Parathyroid adenoma (tissue), 2 donors: ENCODE data around the gene LRWD1.

Source experiments
- H2AFZ ChIP-seq: fragments of 300-600 bp; sonication (generic); one replicate; pipeline ENCODE4 v1.7.0; 2017; ENCODE audit warnings: antibody characterized with exemption, mild to moderate bottlenecking
- H3K27ac ChIP-seq: fragments of 300-600 bp; sonication (generic); one replicate; pipeline ENCODE4 v1.7.0; 2017
- H3K27me3 ChIP-seq: fragments of 300-600 bp; sonication (generic); one replicate; pipeline ENCODE4 v1.7.0; 2017; ENCODE audit warnings: low read length; ENCODE audit not compliant: control insufficient read depth, insufficient read depth
- H3K36me3 ChIP-seq: fragments of 300-600 bp; sonication (generic); one replicate; pipeline ENCODE4 v1.7.0; 2017; ENCODE audit warnings: low read length; ENCODE audit not compliant: control insufficient read depth, insufficient read depth
- H3K4me1 ChIP-seq: fragments of 300-600 bp; sonication (generic); one replicate; pipeline ENCODE4 v1.7.0; 2017; ENCODE audit warnings: control low read depth
- H3K4me2 ChIP-seq: fragments of 300-600 bp; sonication (generic); one replicate; pipeline ENCODE4 v1.7.0; 2017; ENCODE audit warnings: low read length
- H3K4me3 ChIP-seq: fragments of 300-600 bp; sonication (generic); one replicate; pipeline ENCODE4 v1.7.0; 2017; ENCODE audit warnings: low read depth, low read length
- H3K79me2 ChIP-seq: fragments of 300-600 bp; sonication (generic); one replicate; pipeline ENCODE4 v1.7.0; 2017; ENCODE audit warnings: control low read depth
- H3K9ac ChIP-seq: fragments of 300-600 bp; sonication (generic); one replicate; pipeline ENCODE4 v1.7.0; 2017; ENCODE audit warnings: mild to moderate bottlenecking
- H3K9me3 ChIP-seq: fragments of 300-600 bp; sonication (generic); one replicate; pipeline ENCODE4 v1.7.0; 2017; ENCODE audit warnings: low read length; ENCODE audit not compliant: control insufficient read depth
- TF ChIP-seq, protein P1 (sequence below): fragments of 300-600 bp; sonication (generic); IDR thresholded peaks from one replicate; pipeline ENCODE4 v1.7.0; 2017; ENCODE audit warnings: antibody characterized with exemption, mild to moderate bottlenecking
- donor health status: primary hyperparathyroidism.

Gene LRWD1

DNA sequence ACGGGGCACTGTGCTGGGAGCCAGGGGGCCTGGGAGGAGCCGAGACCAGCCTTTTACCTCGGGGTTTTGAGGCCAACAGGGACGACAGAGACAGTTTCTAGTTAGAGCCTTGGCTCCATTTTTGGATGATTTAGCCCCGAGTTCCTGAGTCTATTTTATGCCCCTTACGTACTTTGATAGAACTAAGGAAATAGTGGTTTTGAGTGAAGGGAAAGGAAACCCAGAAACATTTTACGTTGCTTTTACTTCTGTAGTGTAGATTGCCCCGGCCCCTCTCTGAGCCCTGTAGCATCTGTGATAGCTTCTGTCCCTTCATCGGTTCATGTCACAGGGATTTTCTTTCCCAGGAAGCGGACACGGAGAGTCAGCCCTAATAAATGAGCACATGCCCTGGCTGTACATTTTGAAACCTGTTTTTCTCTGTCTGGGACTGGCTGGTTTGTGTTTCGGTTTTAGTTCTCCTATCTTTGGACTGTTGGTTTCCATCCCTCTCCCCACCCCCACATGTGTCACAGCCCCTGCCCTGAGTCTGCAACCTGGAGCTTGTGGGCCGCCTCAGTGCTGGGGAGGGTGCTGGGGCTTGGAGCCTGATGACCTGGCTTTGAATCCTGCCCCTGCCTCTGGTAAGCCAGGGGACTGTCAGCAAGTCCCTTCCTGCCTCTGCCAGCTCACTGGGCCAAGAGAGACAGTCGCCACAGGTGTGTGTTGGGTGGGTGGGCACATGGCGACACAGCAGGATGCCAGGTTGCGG lies 38.3 kb upstream of the LRWD1 start:
- Histone ChIP-seq H3K9ac (no peak overlapping the region), H2AFZ (no peak overlapping the region), H3K4me3 (no peak overlapping the region), H3K27me3 (no peaks in the 10 kb centered on the region), H3K4me2 (no peak overlapping the region), H3K79me2 (peaks cover 12% of the 10 kb centered on the region), H3K36me3 (no peaks in the 10 kb centered on the region), H3K9me3 (no peaks in the 10 kb centered on the region), H3K4me1 (peaks cover 8% of the 10 kb centered on the region), H3K27ac (peak overlapping the region; percentile 42)
- TF ChIP-seq, protein P1, sequence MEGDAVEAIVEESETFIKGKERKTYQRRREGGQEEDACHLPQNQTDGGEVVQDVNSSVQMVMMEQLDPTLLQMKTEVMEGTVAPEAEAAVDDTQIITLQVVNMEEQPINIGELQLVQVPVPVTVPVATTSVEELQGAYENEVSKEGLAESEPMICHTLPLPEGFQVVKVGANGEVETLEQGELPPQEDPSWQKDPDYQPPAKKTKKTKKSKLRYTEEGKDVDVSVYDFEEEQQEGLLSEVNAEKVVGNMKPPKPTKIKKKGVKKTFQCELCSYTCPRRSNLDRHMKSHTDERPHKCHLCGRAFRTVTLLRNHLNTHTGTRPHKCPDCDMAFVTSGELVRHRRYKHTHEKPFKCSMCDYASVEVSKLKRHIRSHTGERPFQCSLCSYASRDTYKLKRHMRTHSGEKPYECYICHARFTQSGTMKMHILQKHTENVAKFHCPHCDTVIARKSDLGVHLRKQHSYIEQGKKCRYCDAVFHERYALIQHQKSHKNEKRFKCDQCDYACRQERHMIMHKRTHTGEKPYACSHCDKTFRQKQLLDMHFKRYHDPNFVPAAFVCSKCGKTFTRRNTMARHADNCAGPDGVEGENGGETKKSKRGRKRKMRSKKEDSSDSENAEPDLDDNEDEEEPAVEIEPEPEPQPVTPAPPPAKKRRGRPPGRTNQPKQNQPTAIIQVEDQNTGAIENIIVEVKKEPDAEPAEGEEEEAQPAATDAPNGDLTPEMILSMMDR, result no peak

DNA sequence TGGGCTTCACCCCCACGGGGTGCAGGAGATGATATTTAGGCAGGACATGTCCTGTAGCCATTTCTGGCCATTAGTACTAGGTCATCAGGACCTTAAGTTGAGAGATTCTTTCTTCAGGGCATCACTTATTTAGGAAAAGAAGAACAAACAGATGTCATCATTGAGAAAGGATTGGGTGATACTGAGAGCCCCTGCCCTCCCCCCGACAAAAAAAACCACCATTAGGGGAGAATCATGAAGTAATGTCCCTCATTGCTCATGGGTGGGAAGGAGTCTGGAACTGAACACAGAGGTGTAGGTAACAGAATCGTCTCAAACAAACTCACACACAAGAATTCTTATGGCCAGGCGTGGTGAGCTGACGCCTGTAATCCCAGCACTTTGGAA lies 37.8 kb upstream of the LRWD1 start:
- no peak overlapping the region for H3K4me2 ChIP-seq
- TF ChIP-seq, protein P1, result no peak
- no peaks in the 10 kb centered on the region for H3K27me3 ChIP-seq
- H3K79me2 ChIP-seq, result peaks cover 12% of the 10 kb centered on the region
- no peaks in the 10 kb centered on the region for H3K9me3 ChIP-seq
- H3K4me1 ChIP-seq, result peaks cover 14% of the 10 kb centered on the region
- H3K4me3 ChIP-seq, result no peak overlapping the region
- H2AFZ ChIP-seq, result no peak overlapping the region
- no peaks in the 10 kb centered on the region for H3K36me3 ChIP-seq
- no peak overlapping the region for H3K27ac ChIP-seq
- H3K9ac ChIP-seq, result no peak overlapping the region

DNA sequence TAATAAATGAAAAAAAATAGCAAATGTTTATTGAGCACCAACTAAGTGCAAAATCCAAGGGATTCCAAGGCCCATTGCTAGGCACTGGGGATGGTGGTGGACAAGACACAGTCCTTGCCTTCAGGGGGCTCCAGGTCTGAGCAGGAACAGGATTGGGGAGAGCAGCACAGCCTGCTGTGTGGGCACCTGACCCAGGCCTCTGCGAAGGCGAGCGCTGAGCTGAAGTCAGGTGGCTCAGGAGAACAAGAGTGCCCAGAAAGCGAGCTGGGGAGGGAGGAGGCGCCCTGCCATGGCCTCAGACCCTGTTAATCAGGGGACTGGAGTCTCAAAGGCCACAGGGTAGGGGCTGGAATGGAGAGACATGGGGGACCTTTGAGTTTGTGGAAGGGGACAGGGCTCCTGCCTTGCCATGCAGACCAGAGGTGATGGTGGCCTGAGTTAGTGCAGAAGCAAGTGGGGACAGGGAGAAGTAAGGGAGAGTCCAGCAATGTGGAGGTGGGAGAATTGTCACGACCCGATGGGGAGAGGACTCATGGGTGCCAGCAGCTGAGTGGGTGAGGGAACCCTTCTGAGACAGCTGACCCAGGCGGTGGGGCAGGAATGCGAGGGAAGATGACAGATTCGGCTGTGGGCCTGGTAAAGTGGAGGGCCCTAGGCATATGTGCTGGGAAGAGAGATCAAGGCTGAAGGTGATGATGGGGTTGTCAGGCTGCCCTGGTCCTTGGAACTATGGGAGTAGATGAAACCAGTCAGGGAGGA lies 35.5 kb upstream of the LRWD1 start:
- Histone ChIP-seq H3K27me3 (no peaks in the 10 kb centered on the region), H3K36me3 (no peaks in the 10 kb centered on the region), H3K4me3 (no peak overlapping the region), H3K27ac (no peak overlapping the region), H2AFZ (no peak overlapping the region), H3K9ac (no peak overlapping the region), H3K4me1 (peaks cover 23% of the 10 kb centered on the region), H3K4me2 (no peak overlapping the region), H3K79me2 (no peaks in the 10 kb centered on the region), H3K9me3 (no peaks in the 10 kb centered on the region)
- TF ChIP-seq, protein P1, result no peak

DNA sequence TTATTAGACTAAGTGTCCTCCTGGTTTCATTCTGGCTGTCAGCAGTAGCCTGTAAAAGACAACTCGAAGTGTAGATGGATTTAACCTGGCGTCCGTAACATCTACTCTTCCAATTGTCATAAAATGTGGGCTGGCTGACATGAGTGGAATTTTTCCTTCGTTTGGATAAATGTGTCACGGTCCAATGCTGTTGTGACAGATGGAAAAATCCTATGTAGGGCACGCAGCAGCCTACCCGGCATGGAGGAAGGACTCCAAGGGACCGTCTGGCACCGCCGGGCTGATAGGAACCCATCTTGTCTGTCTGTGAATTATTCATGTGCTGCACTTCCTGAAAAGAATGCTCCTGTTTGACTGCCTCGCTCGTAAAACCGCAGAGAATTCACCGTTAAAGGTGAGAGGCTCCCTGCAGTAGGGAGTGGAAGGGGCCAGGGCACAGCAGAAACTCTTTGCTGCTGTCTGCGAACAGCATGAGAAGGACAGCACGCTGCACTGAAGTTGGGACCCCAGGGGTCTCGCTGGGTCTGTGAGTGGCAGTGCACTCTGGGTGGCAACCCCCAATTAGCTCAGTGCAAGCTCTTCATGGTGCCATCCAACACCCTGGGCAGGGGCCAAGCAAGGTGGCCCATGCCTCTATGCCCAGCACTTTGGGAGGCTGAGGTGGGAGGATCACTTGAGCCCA lies 33.0 kb upstream of the LRWD1 start:
- Histone ChIP-seq H2AFZ (peak overlapping the region; percentile 71), H3K9me3 (no peaks in the 10 kb centered on the region), H3K36me3 (no peaks in the 10 kb centered on the region), H3K4me3 (peak overlapping the region; percentile 22), H3K27ac (peak overlapping the region; percentile 94), H3K9ac (no peak overlapping the region), H3K4me1 (peaks cover 24% of the 10 kb centered on the region), H3K79me2 (no peaks in the 10 kb centered on the region), H3K27me3 (no peaks in the 10 kb centered on the region), H3K4me2 (peak overlapping the region; percentile 7)
- TF ChIP-seq, protein P1, result no peak
